Stimulated activated CD8-positive, alpha-beta memory T cell treated with anti-CD3 and anti-CD28 coated beads, Interleukin-15, amount 100 ng/mL, for 1 hour (primary cell): ENCODE data around the gene ATP6V0A1.
"Not testable (repeated sequence)": the region's sequence is repeated elsewhere in the genome, so short reads cannot be mapped to it uniquely, and the experiment has no call there.

ENCODE experiments used
- DNase-seq: peaks from one replicate; pipeline ENCODE4 v3.0.0-alpha.2; 2020; ENCODE audit warnings: low read depth

The ATP6V0A1 gene

GRCh38 chr17:42541041-42541833 is 82.6 kb downstream of the ATP6V0A1 start:
- no peak for DNase-seq

GRCh38 chr17:42543190-42544079 is 84.8 kb downstream of the ATP6V0A1 start:
- no peak for DNase-seq

GRCh38 chr17:42544874-42545283 is 86.2 kb downstream of the ATP6V0A1 start:
- no peak for DNase-seq

- not testable (repeated sequence) for DNase-seq
Observed at GRCh38 chr17:42545755-42546505, 87.3 kb downstream of the ATP6V0A1 start.

GRCh38 chr17:42547001-42547461 is 88.4 kb downstream of the ATP6V0A1 start:
- no peak for DNase-seq

- DNase-seq = no peak
Observed at GRCh38 chr17:42547698-42548069, 89.0 kb downstream of the ATP6V0A1 start.

- peak; percentile 57 for DNase-seq
Observed at GRCh38 chr17:42548070-42548837, 89.6 kb downstream of the ATP6V0A1 start.

- DNase-seq = no peak
Observed at GRCh38 chr17:42548993-42549755, 90.5 kb downstream of the ATP6V0A1 start.

GRCh38 chr17:42552736-42553135 is 94.1 kb downstream of the ATP6V0A1 start, which contains the start of gene HSD17B1:
Gene HSD17B1 (plus strand): TSS chr17:42552923. CDS start chr17:42552934, 11 bp downstream.
- not testable (repeated sequence) for DNase-seq

GRCh38 chr17:42553161-42553818 is 94.6 kb downstream of the ATP6V0A1 start:
- no peak for DNase-seq

GRCh38 chr17:42553866-42554249 is 95.2 kb downstream of the ATP6V0A1 start:
- DNase-seq = no peak

- no peak for DNase-seq
Observed at GRCh38 chr17:42554250-42555121, 95.8 kb downstream of the ATP6V0A1 start.

- DNase-seq = no peak
Observed at GRCh38 chr17:42555122-42555622, 96.5 kb downstream of the ATP6V0A1 start.

GRCh38 chr17:42555961-42556617 is 97.4 kb downstream of the ATP6V0A1 start:
- not testable (repeated sequence) for DNase-seq

- DNase-seq = no peak
Observed at GRCh38 chr17:42559075-42559474, 100.4 kb downstream of the ATP6V0A1 start.

- no peak for DNase-seq
Observed at GRCh38 chr17:42560246-42560645, 101.6 kb downstream of the ATP6V0A1 start.

GRCh38 chr17:42561897-42562387 is 103.3 kb downstream of the ATP6V0A1 start, which contains the start of gene COASY:
Gene COASY (plus strand): TSS chr17:42562148. CDS start chr17:42562623, 475 bp downstream.
- DNase-seq = peak; percentile 84
